GM06990 (cell line): ENCODE data around the gene ITIH3.

Source experiments
- DNase-seq: peaks from one replicate; pipeline ENCODE4 v3.0.0-alpha.2; 2011; ENCODE audit not compliant: insufficient read length; ENCODE audit errors: extremely low read depth
- H3K27me3 ChIP-seq: replicated peaks from 2 replicates; pipeline ENCODE4 v1.6.0; 2011; ENCODE audit warnings: low read length; ENCODE audit not compliant: control insufficient read depth, insufficient read depth
- H3K36me3 ChIP-seq: 2 replicates; pipeline ENCODE4 v1.5.1; 2011; ENCODE audit warnings: low read length; ENCODE audit not compliant: control insufficient read depth, insufficient read depth
- H3K4me3 ChIP-seq: replicated peaks from 2 replicates; pipeline ENCODE4 v1.5.1; 2011; ENCODE audit warnings: low read depth, mild to moderate bottlenecking, control low read depth, low read length
- TF ChIP-seq, protein P1 (sequence below): IDR thresholded peaks from 2 replicates; pipeline ENCODE4 v1.5.1; 2011; ENCODE audit warnings: low read length, control low read depth, mild to moderate bottlenecking, inconsistent platforms; ENCODE audit not compliant: insufficient read depth, poor library complexity, severe bottlenecking

ITIH3 gene

DNA sequence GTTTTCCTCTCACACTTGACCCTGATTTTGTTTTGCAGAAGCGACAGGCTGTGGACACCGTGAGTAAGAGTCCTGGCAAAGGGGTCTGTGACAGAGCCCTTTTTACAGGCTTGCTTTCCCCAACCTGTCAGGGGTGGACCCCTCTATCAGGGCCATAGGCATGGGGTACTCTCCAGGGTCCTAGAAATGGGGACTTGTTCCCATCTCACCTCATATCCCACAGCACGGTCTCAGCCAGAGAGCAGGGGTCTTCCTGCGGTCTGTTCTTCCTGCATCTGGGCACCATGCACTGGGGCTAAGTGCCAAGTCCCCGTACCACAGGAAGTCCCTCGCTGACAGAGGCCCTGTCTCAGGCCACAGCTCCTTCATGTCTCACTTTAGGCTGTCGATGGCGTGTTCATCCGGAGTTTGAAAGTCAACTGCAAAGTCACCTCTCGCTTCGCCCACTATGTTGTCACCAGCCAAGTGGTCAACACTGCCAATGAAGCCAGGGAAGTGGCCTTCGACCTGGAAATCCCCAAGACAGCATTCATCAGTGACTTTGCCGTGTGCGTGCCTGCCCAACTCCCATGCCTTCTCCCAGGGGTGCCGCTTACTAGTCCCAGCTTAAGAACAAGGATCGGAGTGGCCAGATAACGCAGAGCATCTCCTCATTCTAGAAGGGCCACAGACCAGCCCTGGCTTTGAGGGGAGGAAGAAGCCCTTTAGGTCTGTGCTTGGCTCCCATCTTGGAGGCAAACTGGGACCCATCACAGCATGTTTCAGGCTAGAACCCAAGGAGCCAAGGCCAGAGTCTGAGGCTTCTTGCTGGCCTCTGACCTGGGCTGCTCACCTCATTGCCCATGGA, 16.4 kb upstream of the ITIH3 start:
- DNase-seq = no peak
- H3K36me3 ChIP-seq = no peaks in the 10 kb centered on the region
- no peaks in the 10 kb centered on the region for H3K27me3 ChIP-seq
- no peak overlapping the region for H3K4me3 ChIP-seq
- TF ChIP-seq, protein P1, sequence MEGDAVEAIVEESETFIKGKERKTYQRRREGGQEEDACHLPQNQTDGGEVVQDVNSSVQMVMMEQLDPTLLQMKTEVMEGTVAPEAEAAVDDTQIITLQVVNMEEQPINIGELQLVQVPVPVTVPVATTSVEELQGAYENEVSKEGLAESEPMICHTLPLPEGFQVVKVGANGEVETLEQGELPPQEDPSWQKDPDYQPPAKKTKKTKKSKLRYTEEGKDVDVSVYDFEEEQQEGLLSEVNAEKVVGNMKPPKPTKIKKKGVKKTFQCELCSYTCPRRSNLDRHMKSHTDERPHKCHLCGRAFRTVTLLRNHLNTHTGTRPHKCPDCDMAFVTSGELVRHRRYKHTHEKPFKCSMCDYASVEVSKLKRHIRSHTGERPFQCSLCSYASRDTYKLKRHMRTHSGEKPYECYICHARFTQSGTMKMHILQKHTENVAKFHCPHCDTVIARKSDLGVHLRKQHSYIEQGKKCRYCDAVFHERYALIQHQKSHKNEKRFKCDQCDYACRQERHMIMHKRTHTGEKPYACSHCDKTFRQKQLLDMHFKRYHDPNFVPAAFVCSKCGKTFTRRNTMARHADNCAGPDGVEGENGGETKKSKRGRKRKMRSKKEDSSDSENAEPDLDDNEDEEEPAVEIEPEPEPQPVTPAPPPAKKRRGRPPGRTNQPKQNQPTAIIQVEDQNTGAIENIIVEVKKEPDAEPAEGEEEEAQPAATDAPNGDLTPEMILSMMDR = no peak

DNA sequence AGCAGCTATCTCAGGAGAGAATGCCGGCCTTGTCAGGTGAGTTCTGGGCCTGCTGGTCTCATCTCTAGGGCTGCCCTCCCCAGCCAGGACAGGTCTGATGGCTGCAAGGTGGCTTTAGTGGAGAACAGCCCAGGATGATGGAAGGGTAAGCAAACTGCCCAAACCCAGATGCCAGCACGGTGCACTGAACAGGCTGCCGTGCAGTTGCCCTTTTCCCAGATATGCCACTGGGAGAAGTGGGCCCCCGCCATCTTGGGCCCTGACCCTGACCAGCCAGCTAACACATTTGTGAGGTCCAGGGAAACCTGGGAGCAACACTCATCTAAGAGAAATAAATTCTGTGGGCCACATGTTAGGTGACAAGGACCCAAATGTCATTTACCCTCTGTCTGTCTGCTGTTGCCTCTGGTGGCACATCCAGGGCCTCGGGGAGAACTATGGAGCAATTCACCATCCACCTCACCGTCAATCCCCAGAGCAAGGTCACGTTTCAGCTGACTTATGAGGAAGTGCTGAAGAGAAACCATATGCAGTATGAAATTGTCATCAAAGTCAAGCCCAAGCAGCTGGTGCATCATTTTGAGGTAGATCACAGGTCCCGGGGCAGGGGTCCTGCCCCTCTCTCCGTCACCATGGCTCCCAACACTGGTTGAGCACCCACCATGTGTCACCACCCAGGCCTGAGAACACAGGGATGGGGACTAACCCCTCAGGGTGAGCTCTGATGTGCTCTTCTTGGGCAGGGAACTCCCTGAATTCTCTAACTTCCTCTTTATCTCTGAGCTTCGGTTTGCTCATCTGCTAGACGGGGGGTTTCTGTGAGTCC, 15.4 kb upstream of the ITIH3 start:
- Histone ChIP-seq H3K27me3 (no peaks in the 10 kb centered on the region), H3K36me3 (no peaks in the 10 kb centered on the region), H3K4me3 (no peak overlapping the region)
- TF ChIP-seq, protein P1 = no peak
- peak; percentile 67 for DNase-seq

DNA sequence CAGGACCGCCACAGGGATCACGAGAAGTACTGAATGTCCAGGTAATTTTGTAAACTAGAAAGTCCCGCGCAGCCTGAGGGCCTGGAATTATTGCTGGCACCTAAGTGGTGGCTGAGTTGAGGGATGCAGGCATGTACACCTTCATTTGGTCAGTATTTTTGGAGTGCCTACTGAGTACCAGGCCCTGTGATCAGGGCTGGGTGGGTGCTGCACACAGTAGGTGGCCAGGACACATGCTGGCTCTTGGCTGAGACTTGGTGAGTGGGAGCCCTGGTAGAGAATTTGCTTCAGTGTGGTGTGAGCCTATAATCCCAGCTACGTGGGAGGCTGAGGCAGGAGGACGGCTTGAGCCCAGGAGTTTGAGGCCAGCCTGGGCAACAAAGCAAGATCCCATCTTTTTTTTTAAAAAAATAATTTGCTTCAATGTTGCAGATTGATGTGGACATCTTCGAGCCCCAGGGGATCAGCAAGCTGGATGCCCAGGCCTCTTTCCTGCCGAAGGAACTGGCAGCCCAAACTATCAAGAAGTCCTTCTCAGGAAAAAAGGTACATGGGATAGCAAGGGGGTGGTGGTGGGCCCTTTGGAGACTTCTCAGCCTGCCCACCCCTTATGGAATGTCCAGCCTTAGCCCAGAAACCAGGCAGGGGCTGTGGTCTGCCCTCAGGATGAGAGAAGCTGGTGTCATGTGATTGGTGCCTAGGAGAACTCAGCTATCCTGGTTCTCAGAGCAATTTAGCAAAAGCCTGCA, 14.6 kb upstream of the ITIH3 start:
- TF ChIP-seq, protein P1 = no peak

DNA sequence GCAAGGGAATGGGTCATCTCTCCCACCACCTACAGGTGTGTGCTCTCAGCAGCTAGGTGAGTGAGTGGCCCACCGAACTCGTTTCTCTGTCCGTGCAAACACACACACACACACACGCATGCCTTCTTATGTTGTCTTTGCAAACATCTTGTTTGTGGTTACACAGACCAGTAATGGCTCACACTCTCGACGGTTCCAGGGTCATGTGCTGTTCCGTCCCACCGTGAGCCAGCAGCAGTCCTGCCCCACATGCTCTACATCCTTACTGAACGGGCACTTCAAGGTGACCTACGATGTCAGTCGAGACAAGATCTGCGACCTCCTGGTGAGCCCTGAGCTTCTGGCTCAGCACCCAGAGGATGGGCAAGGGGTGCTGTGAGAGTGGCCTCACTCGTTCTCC, 12.9 kb upstream of the ITIH3 start:
- Histone ChIP-seq H3K36me3 (no peaks in the 10 kb centered on the region), H3K4me3 (no peak overlapping the region)
- TF ChIP-seq, protein P1 = no peak

More for the DNA sequence above, 14.6 kb upstream of the ITIH3 start:
- H3K36me3 ChIP-seq = no peaks in the 10 kb centered on the region
- no peak overlapping the region for H3K4me3 ChIP-seq
- no peaks in the 10 kb centered on the region for H3K27me3 ChIP-seq
- no peak for DNase-seq

DNA sequence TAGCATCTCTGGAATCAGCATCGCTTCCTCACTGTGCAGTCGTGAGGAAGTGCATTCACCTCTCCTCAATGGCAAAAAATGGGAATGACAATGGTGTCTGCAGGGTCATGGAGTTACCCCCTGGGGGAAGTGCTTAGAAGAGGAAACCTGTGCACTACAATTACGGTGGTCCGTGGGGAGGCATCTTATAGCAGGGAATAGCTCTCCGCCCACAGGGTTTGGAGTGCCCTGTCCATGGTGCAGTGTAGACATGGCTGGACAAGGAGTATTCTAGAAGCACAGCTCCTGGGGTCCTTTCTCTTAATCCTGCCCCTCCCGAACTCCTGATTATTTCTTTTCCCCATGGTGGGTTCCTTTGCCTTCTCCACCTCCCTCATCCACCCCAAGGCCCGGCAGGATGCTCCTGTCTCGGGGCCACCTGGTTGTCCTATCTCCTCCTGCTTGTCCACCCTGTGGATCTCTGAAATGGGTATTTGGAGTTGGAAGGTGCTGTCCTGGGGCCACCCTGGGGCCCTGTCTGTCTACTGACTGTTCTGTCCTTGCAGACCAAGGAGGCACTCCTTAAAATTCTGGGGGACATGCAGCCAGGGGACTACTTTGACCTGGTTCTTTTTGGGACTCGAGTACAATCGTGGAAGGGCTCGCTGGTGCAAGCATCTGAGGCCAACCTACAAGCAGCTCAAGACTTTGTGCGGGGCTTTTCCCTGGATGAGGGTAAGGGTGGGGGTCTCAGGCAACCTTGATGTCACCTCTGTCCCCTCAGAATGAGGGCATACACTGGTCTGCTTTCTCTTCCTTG, 12.0 kb upstream of the ITIH3 start:
- no peaks in the 10 kb centered on the region for H3K27me3 ChIP-seq
- H3K4me3 ChIP-seq = no peak overlapping the region
- no peak for DNase-seq
- H3K36me3 ChIP-seq = no peaks in the 10 kb centered on the region
- TF ChIP-seq, protein P1 = no peak

More for the DNA sequence above, 12.9 kb upstream of the ITIH3 start:
- no peak for DNase-seq
- no peaks in the 10 kb centered on the region for H3K27me3 ChIP-seq
